Panc1 (cell line): ENCODE results near the gene HOPX. TPM values are rescaled to one million over a fixed set of nuclear protein-coding genes. Genes with fewer than 3 reads are reported as not detected.

Source experiments
- ATAC-seq: fragments of 200-7000 bp; cut with Tn5 transposase; 2 replicates; pipeline ENCODE4 v1.9.1; 2020; ENCODE audit warnings: mild to moderate bottlenecking, moderate library complexity
- BruUV-seq: library from RNA; stranded (reverse); fragments of 400-500 nt; replicated peaks from 2 replicates; lab custom pipeline; 2021; lab: Mats Ljungman, UMichigan
- CTCF ChIA-PET: fragments of 300-600 bp; sonication (Branson Sonifier 250); formaldehyde crosslinking; loops from one replicate; lab custom pipeline; 2022; ENCODE audit warnings: antibody characterized with exemption; lab: Charles Lee
- POLR2A ChIA-PET: fragments of 300-600 bp; sonication (Branson Sonifier 250); formaldehyde crosslinking; loops from one replicate; lab custom pipeline; 2022; ENCODE audit warnings: antibody characterized with exemption; lab: Charles Lee
- DNase-seq: peaks from one replicate; pipeline ENCODE4 v3.0.0-alpha.2; 2010; ENCODE audit warnings: low read depth, low spot score
- H3K27ac ChIP-seq: 2 replicates; pipeline ENCODE4 v1.5.1; 2011; ENCODE audit warnings: mild to moderate bottlenecking, low read length, inconsistent platforms
- H3K27me3 ChIP-seq: fragments of 200-500 bp; sonication (Bioruptor generic); 2 replicates; pipeline ENCODE4 v1.6.0; 2014; ENCODE audit warnings: low read length, inconsistent platforms; ENCODE audit not compliant: control insufficient read depth, insufficient read depth
- H3K36me3 ChIP-seq: fragments of 200-500 bp; sonication (Bioruptor generic); 2 replicates; pipeline ENCODE4 v1.5.1; 2014; ENCODE audit warnings: inconsistent platforms, mild to moderate bottlenecking, low read length, moderate library complexity; ENCODE audit not compliant: control insufficient read depth, insufficient read depth
- H3K4me1 ChIP-seq: 2 replicates; pipeline ENCODE4 v1.5.1; 2011; ENCODE audit warnings: inconsistent platforms, mild to moderate bottlenecking, low read length, moderate library complexity; ENCODE audit not compliant: control insufficient read depth, insufficient read depth
- H3K4me3 ChIP-seq, 2 experiments: 2 replicates each; pipeline ENCODE4 v1.5.1; 2011 to 2012; ENCODE audit warnings: low read depth in 2 of 2, low read length in 2 of 2, mild to moderate bottlenecking in 2 of 2, inconsistent platforms in 1 of 2, moderate library complexity in 1 of 2
- H3K9me3 ChIP-seq: fragments of 200-500 bp; sonication (Bioruptor generic); 2 replicates; pipeline ENCODE4 v1.5.1; 2014; ENCODE audit warnings: low read depth, mild to moderate bottlenecking, inconsistent platforms, low read length, moderate library complexity; ENCODE audit not compliant: control insufficient read depth, insufficient read depth
- POLR2AphosphoS5 ChIP-seq: IDR thresholded peaks from 2 replicates; pipeline ENCODE4 v1.6.1; 2012; ENCODE audit warnings: mild to moderate bottlenecking, low read depth, low read length, moderate library complexity
- SIN3A ChIP-seq: IDR thresholded peaks from 2 replicates; pipeline ENCODE4 v1.6.1; 2012; ENCODE audit warnings: low read depth, mild to moderate bottlenecking, low read length, moderate library complexity, borderline replicate concordance; ENCODE audit not compliant: insufficient read depth
- TCF7L2 ChIP-seq: IDR thresholded peaks from 2 replicates; pipeline ENCODE4 v1.6.1; 2011; ENCODE audit warnings: mild to moderate bottlenecking, low read depth, low read length, inconsistent platforms
- in situ Hi-C: cut with HindIII; loops from 2 replicates; pipeline ENCODE4 v1.10.0; 2016; ENCODE audit warnings: low sequenced_read_pairs, low pct_unique_long_range_greater_than_20kb
- intact Hi-C: fragments of 100-400 bp; cut with micrococcal nuclease; formaldehyde crosslinking; loops from one replicate; pipeline ENCODE4 v1.10.0; 2022; ENCODE audit not compliant: unreplicated experiment
- total RNA-seq: library from RNA; stranded (reverse); gene quantifications from one replicate; pipeline ENCODE4 v1.2.1, GENCODE V29; 2021; ENCODE audit not compliant: unreplicated experiment
- TF ChIP-seq, protein P1 (sequence below): fragments of 450-650 bp; IDR thresholded peaks from 2 replicates; pipeline ENCODE4 v1.5.1; 2017; ENCODE audit warnings: mild to moderate bottlenecking
- TF ChIP-seq, protein P2 (sequence below), 2 experiments: IDR thresholded peaks; 2 replicates each; pipeline ENCODE4 v1.6.1; 2011 to 2012; ENCODE audit warnings: low read depth in 2 of 2, control low read depth in 1 of 2, low read length in 1 of 2, mild to moderate bottlenecking in 1 of 2, moderate library complexity in 1 of 2; ENCODE audit not compliant: insufficient read depth in 1 of 2

The HOPX gene
- total RNA-seq, 1 experiment from 2014 or later: not detected

DNA sequence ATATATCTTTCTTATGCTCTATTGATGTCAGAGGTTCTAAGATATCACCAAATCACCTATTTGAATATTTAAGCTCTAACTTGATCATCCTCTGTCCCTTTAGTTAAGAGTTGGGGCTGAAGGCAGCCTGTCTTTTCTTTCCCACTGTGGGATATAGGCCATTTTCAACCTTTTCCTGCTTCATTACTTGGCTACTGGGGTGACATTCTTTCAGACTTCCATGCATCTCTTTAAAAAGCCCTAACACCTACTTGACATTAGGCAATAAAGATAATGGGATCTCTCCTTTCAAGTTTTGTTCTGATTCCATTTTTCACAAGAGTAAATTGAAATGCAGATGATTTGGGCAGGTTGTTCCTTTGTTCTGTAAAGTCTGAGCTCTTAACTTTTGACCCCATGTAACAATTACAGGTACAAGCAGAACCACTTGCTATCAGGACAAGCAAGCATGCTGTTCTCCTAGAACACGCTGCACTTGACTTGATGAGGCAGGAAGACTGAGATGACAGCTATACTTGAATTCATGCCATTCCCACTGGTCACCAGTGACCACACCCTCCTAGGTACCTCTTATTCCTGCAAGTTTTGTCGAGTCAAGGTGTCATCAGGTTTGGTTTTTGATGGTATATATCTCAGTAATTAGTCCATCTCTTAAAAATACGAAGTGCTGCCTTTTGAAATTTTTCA lies 18.2 kb downstream of the HOPX start:
- no peak for DNase-seq
- no peak overlapping the region for H3K4me3 ChIP-seq
- in situ Hi-C loops: no loop called here
- intact Hi-C loops: no loop called here
- ChIA-PET POLR2A (interaction anchor here (0.6 kb wide), 1 partner anchor 12 kb away, joined by 9 read pairs; no protein-coding TSS in a partner anchor), CTCF (no interaction called here)
- H3K27ac ChIP-seq: no peak overlapping the region
- peaks cover 14% of the 10 kb centered on the region for H3K27me3 ChIP-seq
- H3K36me3 ChIP-seq: no peaks in the 10 kb centered on the region
- no peaks in the 10 kb centered on the region for H3K4me1 ChIP-seq
- no peaks in the 10 kb centered on the region for H3K9me3 ChIP-seq
- BruUV-seq: no TSS peak
- TF ChIP-seq POLR2AphosphoS5: no peak
- TF ChIP-seq, protein P1, sequence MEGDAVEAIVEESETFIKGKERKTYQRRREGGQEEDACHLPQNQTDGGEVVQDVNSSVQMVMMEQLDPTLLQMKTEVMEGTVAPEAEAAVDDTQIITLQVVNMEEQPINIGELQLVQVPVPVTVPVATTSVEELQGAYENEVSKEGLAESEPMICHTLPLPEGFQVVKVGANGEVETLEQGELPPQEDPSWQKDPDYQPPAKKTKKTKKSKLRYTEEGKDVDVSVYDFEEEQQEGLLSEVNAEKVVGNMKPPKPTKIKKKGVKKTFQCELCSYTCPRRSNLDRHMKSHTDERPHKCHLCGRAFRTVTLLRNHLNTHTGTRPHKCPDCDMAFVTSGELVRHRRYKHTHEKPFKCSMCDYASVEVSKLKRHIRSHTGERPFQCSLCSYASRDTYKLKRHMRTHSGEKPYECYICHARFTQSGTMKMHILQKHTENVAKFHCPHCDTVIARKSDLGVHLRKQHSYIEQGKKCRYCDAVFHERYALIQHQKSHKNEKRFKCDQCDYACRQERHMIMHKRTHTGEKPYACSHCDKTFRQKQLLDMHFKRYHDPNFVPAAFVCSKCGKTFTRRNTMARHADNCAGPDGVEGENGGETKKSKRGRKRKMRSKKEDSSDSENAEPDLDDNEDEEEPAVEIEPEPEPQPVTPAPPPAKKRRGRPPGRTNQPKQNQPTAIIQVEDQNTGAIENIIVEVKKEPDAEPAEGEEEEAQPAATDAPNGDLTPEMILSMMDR: no peak
- TF ChIP-seq SIN3A: no peak
- no peak for TF ChIP-seq TCF7L2
- TF ChIP-seq, protein P2, sequence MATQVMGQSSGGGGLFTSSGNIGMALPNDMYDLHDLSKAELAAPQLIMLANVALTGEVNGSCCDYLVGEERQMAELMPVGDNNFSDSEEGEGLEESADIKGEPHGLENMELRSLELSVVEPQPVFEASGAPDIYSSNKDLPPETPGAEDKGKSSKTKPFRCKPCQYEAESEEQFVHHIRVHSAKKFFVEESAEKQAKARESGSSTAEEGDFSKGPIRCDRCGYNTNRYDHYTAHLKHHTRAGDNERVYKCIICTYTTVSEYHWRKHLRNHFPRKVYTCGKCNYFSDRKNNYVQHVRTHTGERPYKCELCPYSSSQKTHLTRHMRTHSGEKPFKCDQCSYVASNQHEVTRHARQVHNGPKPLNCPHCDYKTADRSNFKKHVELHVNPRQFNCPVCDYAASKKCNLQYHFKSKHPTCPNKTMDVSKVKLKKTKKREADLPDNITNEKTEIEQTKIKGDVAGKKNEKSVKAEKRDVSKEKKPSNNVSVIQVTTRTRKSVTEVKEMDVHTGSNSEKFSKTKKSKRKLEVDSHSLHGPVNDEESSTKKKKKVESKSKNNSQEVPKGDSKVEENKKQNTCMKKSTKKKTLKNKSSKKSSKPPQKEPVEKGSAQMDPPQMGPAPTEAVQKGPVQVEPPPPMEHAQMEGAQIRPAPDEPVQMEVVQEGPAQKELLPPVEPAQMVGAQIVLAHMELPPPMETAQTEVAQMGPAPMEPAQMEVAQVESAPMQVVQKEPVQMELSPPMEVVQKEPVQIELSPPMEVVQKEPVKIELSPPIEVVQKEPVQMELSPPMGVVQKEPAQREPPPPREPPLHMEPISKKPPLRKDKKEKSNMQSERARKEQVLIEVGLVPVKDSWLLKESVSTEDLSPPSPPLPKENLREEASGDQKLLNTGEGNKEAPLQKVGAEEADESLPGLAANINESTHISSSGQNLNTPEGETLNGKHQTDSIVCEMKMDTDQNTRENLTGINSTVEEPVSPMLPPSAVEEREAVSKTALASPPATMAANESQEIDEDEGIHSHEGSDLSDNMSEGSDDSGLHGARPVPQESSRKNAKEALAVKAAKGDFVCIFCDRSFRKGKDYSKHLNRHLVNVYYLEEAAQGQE (IDR thresholded peaks at IDR 0.05; ENCODE audit: insufficient read depth in 1 of 2, low read depth in 2 of 2, low read length in 1 of 2): no peak
- no peak for ATAC-seq

DNA sequence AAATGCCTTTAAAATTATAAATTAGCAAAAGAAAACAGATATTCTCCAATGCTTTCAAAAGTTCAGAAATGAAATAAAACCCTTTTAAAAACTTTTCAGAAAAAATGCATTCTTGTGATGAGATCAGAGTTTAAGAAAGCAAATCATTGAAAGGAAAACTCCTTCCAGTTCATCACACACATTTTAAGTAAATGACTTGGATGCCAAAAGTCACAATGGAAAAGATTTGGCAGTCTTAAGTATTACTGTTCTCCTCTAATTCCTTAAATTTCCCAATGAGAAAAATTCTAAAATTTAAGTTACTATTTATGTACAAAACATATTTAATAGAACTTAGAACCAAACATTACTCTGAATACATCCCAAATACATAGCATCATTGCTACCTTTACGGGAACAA lies 21.1 kb downstream of the HOPX start:
- CTCF ChIA-PET: no interaction called here
- Histone ChIP-seq H3K9me3 (no peaks in the 10 kb centered on the region), H3K36me3 (no peaks in the 10 kb centered on the region), H3K4me3 (no peak overlapping the region), H3K27me3 (peaks cover 14% of the 10 kb centered on the region), H3K4me1 (no peaks in the 10 kb centered on the region), H3K27ac (no peak overlapping the region)
- intact Hi-C loops (no loop called here), in situ Hi-C loops (no loop called here)
- no TSS peak for BruUV-seq
- POLR2A ChIA-PET: no interaction called here
- no peak for ATAC-seq
- no peak for DNase-seq
- no peak for TF ChIP-seq POLR2AphosphoS5
- TF ChIP-seq, protein P1: no peak
- no peak for TF ChIP-seq SIN3A
- TF ChIP-seq, protein P2 (IDR thresholded peaks at IDR 0.05; ENCODE audit: insufficient read depth in 1 of 2, low read depth in 2 of 2, low read length in 1 of 2): no peak
- TF ChIP-seq TCF7L2: no peak
